NB4 (cell line): Measurements from ENCODE around the gene SGCA.

Source experiments
- CTCF ChIP-seq: IDR thresholded peaks from one replicate; pipeline ENCODE4 v1.5.1; 2012; ENCODE audit warnings: low read depth, low read length
- MAX ChIP-seq: IDR thresholded peaks from 2 replicates; pipeline ENCODE4 v1.6.1; 2011; ENCODE audit warnings: low read depth, low read length
- MYC ChIP-seq: IDR thresholded peaks from 2 replicates; pipeline ENCODE4 v1.6.1; 2011; ENCODE audit warnings: low read depth, low read length
- POLR2A ChIP-seq: IDR thresholded peaks from 2 replicates; pipeline ENCODE4 v1.6.1; 2011; ENCODE audit warnings: mild to moderate bottlenecking; ENCODE audit not compliant: insufficient read length; ENCODE audit errors: extremely low read depth

GRCh38 chr17:50135316-50136095 lies 30.3 kb upstream of the SGCA start:
- TF ChIP-seq CTCF (no peak), POLR2A (no peak), MAX (no peak), MYC (no peak)
